ENCODE measurements around the gene LFNG.
"Not testable (repeated sequence)": the region's sequence is repeated elsewhere in the genome, so short reads cannot be mapped to it uniquely, and the experiment has no call there.

LFNG gene

GRCh38 chr7:2529161-2530070, 9.8 kb downstream of the LFNG start:
- in situ Hi-C loops (cut with MboI; ENCODE audit: low sequenced_read_pairs) = no loop called here

DNA sequence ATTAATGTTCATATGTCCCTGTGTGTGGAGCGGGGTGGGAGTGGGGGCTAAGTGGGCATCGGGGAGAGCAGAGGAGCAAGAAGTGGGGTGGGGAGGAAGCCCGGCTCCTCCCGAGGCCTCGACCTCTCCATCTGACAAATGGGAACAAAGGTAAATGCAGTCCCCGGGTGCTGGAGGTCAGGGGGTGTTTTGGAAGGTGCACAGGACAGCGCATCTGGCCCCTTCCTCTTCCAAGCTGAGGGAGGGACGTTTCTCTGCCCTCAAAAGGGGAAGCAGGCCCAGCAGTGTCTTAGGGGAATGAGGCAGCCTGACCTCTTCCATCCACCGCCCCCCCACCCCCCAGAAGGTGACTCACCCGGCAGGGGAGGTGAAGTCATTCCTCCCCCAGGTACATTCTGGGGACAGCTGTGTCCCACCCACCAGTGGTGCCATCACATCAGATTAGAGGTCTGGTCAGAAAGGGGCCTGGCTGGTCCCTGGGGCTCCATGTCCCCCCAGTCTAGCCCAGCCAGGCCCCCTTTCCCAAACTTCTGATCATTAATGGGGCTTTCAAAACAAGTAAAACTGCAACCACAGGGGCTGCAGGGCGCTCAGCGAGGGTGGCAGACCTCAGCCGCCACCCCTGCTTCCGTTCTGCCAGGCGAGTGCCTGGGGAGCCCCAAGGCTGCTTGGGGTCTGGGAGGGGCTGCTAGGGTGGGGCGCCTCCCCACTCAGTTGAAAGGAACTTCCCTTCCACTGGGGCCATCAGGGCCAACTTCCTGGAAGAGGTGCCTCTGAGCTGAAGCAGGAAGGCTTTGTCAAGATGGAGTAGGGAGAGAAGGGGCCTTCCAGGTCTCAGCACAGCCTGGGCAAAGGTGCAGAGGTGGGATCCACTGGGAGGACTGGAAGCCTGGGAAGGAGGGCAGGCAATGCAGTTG, 10.8 kb downstream of the LFNG start:
- in situ Hi-C loops (cut with MboI; ENCODE audit: low sequenced_read_pairs) = no loop called here

- in situ Hi-C loops (cut with MboI; ENCODE audit: low sequenced_read_pairs) = not testable (repeated sequence)
Observed at GRCh38 chr7:2530994-2531795, 11.6 kb downstream of the LFNG start.

DNA sequence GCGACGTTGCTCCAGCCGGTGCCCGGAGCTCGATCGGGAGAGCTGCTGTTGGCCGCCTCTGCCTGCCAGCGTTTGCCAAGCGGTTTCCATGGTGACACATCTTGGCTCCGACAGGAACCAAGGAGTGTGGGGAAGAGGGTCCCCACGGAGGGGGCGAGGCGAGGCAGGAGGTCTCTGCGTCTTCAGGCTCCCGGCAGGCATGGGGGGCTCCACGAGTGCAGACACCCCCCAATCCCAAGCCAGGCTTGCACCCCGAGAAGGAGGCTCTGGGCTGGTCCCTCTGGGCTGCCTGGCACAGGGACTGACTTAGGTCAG, 12.2 kb downstream of the LFNG start:
- in situ Hi-C loops (cut with MboI; ENCODE audit: low sequenced_read_pairs) = not testable (repeated sequence)

DNA sequence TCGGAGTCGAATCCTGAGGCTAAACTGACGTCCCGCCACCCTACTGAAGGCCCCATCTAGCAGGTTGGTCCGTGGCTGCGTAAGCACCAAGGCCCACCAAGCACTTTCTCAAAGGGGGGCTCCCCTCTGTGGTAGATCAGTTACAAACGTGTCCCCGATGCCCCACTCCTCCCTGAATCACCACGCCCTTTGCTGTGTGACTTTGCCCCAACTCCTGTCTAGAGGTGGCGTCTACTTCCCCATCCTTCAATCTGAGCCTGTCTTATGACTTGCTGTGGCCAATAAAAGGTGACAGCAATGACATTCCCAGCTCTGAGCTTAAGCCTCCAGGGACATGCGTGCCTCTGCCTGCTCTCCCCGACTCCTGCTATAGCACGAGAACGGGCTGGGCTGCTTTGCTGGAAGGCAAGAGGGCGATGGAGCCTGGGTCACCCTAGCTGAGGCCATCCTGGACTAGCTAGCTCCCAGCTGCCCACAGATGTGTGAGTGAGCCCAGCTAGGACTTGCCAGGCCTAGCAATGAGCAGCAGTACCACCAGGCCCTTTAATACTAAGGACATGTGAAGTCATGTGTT, 12.7 kb downstream of the LFNG start:
- in situ Hi-C loops (cut with MboI; ENCODE audit: low sequenced_read_pairs) = not testable (repeated sequence)

DNA sequence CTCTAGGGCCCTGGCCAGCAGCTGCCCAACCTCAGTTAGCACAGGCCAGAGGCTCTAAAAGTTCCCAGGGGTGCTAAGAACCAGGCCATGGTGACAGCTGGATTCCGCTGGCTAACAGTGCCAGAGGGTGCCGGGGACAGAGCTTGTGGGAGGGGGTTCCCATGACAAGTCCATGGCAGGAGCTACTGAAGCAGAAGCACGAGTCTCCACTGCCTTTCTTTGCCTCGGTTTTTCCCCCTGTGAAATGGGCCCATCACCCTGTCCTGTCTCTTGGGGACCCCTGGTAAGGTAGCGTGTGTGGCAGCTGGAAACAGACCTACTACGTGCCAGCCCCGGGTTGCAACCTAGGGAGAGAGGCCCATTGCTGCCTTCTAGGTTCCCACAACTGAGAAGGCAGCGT, 13.2 kb downstream of the LFNG start:
- in situ Hi-C loops (cut with MboI; ENCODE audit: low sequenced_read_pairs) = not testable (repeated sequence)

DNA sequence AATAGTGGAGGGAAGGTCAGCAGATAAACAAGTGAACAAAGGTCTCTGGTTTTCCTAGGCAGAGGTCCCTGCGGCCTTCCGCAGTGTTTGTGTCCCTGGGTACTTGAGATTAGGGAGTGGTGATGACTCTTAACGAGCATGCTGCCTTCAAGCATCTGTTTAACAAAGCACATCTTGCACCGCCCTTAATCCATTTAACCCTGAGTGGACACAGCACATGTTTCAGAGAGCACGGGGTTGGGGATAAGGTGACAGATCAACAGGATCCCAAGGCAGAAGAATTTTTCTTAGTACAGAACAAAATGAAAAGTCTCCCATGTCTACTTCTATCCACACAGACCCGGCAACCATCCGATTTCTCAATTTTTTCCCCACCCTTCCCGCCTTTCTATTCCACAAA, 14.0 kb downstream of the LFNG start:
- in situ Hi-C loops (cut with MboI; ENCODE audit: low sequenced_read_pairs) = not testable (repeated sequence)

GRCh38 chr7:2534214-2534613, 14.6 kb downstream of the LFNG start:
- in situ Hi-C loops (cut with MboI; ENCODE audit: low sequenced_read_pairs) = not testable (repeated sequence)

GRCh38 chr7:2535872-2536627, 16.5 kb downstream of the LFNG start:
- in situ Hi-C loops (cut with MboI; ENCODE audit: low sequenced_read_pairs) = not testable (repeated sequence)

GRCh38 chr7:2537981-2538851, 18.6 kb downstream of the LFNG start:
- in situ Hi-C loops (cut with MboI; ENCODE audit: low sequenced_read_pairs) = no loop called here

DNA sequence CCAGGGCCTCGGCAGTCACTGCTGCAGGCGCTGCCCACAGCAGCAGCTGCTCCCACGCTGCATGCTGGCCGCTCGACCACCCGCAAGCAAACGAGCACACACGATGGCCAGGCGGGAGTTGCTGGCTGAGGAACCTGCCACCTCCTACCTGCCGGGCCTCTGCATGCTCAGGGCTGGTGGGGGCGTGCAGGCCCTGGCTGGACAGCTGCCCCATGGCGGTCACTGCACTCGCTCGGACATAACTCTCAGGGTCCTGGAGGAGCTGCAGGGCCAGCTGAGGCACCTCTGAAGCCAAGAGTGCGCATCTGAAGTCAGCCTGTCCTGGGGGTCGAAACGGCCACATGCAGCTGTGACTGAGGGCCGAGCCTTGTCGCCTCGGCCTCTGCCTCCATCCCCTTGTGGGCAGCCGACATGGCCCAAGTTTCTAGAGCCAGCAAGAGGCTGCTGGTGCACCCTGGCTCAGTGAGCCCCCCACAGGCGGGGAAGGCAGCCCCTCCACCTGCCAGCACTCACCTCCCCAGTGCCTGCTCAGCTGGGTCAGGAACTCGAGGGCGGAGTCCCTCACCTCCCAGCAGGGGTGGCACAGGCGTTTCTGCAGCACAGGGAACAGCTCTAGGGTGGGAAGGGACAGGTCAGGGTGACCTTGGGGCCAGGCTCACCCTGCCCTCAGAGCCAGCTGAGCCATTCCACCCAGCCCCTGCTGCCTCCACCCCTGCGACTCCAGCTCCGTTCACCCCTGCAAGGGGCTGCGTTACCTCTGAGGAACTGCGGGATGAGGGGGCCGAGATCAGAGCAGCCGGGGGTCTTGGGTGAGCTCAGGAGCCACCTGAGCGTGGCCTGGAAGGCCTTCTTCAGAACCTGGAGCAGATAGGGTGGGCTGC, 19.7 kb downstream of the LFNG start:
- in situ Hi-C loops (cut with MboI; ENCODE audit: low sequenced_read_pairs) = no loop called here

DNA sequence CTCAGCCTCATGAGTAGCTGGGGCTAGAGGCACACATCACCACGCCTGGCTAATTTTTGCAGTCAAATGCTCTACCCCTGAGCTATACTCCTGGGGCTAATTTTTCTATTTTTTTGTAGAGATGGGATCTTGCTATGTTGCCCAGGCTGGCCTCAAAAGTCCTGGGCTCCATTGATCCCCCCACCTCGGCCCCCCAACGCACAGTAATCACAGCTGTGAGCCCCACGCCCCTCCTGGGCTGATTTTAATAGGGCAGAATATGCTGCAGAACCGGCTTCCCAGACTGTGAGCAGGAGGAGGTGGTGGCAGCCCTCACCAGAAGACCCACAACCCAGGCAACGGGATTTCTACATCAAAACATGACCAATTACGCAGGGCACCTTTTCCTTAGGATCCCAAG, 20.6 kb downstream of the LFNG start:
- in situ Hi-C loops (cut with MboI; ENCODE audit: low sequenced_read_pairs) = no loop called here

- in situ Hi-C loops (cut with MboI; ENCODE audit: low sequenced_read_pairs) = no loop called here
Observed at GRCh38 chr7:2540641-2541051, 21.1 kb downstream of the LFNG start.

- in situ Hi-C loops (cut with MboI; ENCODE audit: low sequenced_read_pairs) = no loop called here
Observed at GRCh38 chr7:2541291-2542010, 21.9 kb downstream of the LFNG start.

- in situ Hi-C loops (cut with MboI; ENCODE audit: low sequenced_read_pairs) = no loop called here
Observed at GRCh38 chr7:2542011-2542915, 22.7 kb downstream of the LFNG start.
